ENCODE data around the gene GPC1. TPM values are rescaled to one million over a fixed set of nuclear protein-coding genes. Genes with fewer than 3 reads are reported as not detected.

Gene GPC1
- total and polyA plus RNA-seq, 2 of the 13 experiments (the other 11 are each of a cell fraction or from before 2014, with no cell fraction given): 4.0 to 5.5 TPM

- no peaks in the 10 kb centered on the region for H3K79me2 ChIP-seq (ENCODE audit: insufficient read depth, low read length)
- H3K4me1 ChIP-seq (ENCODE audit: insufficient read depth, low read length): 0 out of 2 replicates have a peak, but pooled peaks cover 8% of the 10 kb centered on the region
- H3K4me2 ChIP-seq (ENCODE audit: low read depth, low read length): no peak overlapping the region
- TF ChIP-seq HNF4A (CRISPR knock-in tag; IDR thresholded peaks at IDR 0.05) (peak; percentile 49; the same call in 1 of the 2 replicates), HNRNPL (IDR thresholded peaks at IDR 0.05; ENCODE audit: low read depth, low read length) (0 out of 2 replicates have a peak, but pooled peaks have one; percentile 22), PATZ1 (CRISPR knock-in tag; IDR thresholded peaks at IDR 0.05) (0 out of 2 replicates have a peak, but pooled peaks have one; percentile 38), ZBTB10 (CRISPR knock-in tag; IDR thresholded peaks at IDR 0.05; ENCODE audit: borderline replicate concordance) (no peak)
- no TSS peak for BruUV-seq (replicated peaks)
- FAIRE-seq: no peak
- no peak overlapping the region for H2AFZ ChIP-seq (ENCODE audit: low read length)
- H3K27ac ChIP-seq (ENCODE audit: extremely low read length, insufficient read depth, low read length): no peak overlapping the region
- H3K9me3 ChIP-seq (ENCODE audit: low read length): no peaks in the 10 kb centered on the region
- DNase-seq (ENCODE audit: low spot score): no peak
- no peaks in the 10 kb centered on the region; the same call in 1 of the 2 replicates for H4K20me1 ChIP-seq (ENCODE audit: insufficient read depth, low read length)
- H3K27me3 ChIP-seq (ENCODE audit: control insufficient read depth in 1 of 2, insufficient read depth in 2 of 2, low read length in 2 of 2): peaks cover 5 to 14% of the 10 kb centered on the region in 2 experiments; a peak in 4 of 5 replicates
- no peak for ATAC-seq
- no peak overlapping the region for H3K4me3 ChIP-seq (replicated peaks in 1 of 3; ENCODE audit: insufficient read depth in 1 of 3, low read depth in 2 of 3, low read length in 3 of 3)
- in situ Hi-C loops (cut with HindIII; ENCODE audit: extremely low pct_ligation_motif_present, low pct_unique_long_range_greater_than_20kb): no loop called here
- CTCF ChIA-PET (ENCODE audit: low intra/inter-chr PET ratio, low total read pairs): no interaction called here
- no peaks in the 10 kb centered on the region for H3K36me3 ChIP-seq (replicated peaks in 1 of 2; ENCODE audit: control insufficient read depth in 1 of 2, insufficient read depth in 2 of 2, low read length in 2 of 2)
- POLR2A ChIA-PET: no interaction called here
- intact Hi-C loops (cut with micrococcal nuclease; ENCODE audit: unreplicated experiment): no loop called here
- no peak overlapping the region for H3K9ac ChIP-seq (ENCODE audit: insufficient read depth, low read depth, low read length)
- WGBS (ENCODE audit: low lambda C conversion rate): 56% methylated on average over 11 of the region's 25 CpGs
Measured at GRCh38 chr2:240442891-240443715, 7.6 kb downstream of the GPC1 start.
